GM19467 (cell line): ENCODE data around the gene SLIT3.
"Not testable (repeated sequence)": the region's sequence is repeated elsewhere in the genome, so short reads cannot be mapped to it uniquely, and the experiment has no call there.

Source experiments
- ATAC-seq: cut with Tn5 transposase; IDR thresholded peaks from one replicate; pipeline ENCODE4 v1.9.1; 2021; ENCODE audit warnings: mild to moderate bottlenecking, moderate library complexity; ENCODE audit not compliant: unreplicated experiment

SLIT3 gene

GRCh38 chr5:169151051-169151805 is 149.7 kb downstream of the SLIT3 start:
- no peak for ATAC-seq

GRCh38 chr5:169150108-169150507 is 150.8 kb downstream of the SLIT3 start:
- no peak for ATAC-seq

- ATAC-seq, result no peak
Observed at GRCh38 chr5:169149317-169149716, 151.6 kb downstream of the SLIT3 start.

- ATAC-seq, result no peak
Observed at GRCh38 chr5:169148138-169148740, 152.7 kb downstream of the SLIT3 start.

- ATAC-seq, result no peak
Observed at GRCh38 chr5:169147534-169147933, 153.4 kb downstream of the SLIT3 start.

- ATAC-seq, result no peak
Observed at GRCh38 chr5:169146158-169146557, 154.8 kb downstream of the SLIT3 start.

GRCh38 chr5:169142264-169142970 is 158.5 kb downstream of the SLIT3 start:
- ATAC-seq, result no peak

GRCh38 chr5:169140215-169140614 is 160.7 kb downstream of the SLIT3 start:
- not testable (repeated sequence) for ATAC-seq

GRCh38 chr5:169139480-169140050 is 161.4 kb downstream of the SLIT3 start:
- no peak for ATAC-seq

- ATAC-seq, result no peak
Observed at GRCh38 chr5:169133531-169133930, 167.4 kb downstream of the SLIT3 start.

GRCh38 chr5:169132302-169132660 is 168.7 kb downstream of the SLIT3 start:
- no peak for ATAC-seq

- ATAC-seq, result no peak
Observed at GRCh38 chr5:169131616-169132301, 169.2 kb downstream of the SLIT3 start.

GRCh38 chr5:169128679-169129078 is 172.3 kb downstream of the SLIT3 start:
- ATAC-seq, result no peak

- no peak for ATAC-seq
Observed at GRCh38 chr5:169127431-169127830, 173.5 kb downstream of the SLIT3 start.

GRCh38 chr5:169126481-169127021 is 174.4 kb downstream of the SLIT3 start:
- ATAC-seq, result no peak

- no peak for ATAC-seq
Observed at GRCh38 chr5:169125571-169125970, 175.4 kb downstream of the SLIT3 start.

- ATAC-seq, result no peak
Observed at GRCh38 chr5:169122951-169123350, 178.0 kb downstream of the SLIT3 start.

- ATAC-seq, result no peak
Observed at GRCh38 chr5:169121630-169122420, 179.1 kb downstream of the SLIT3 start.

GRCh38 chr5:169119288-169120048 is 181.5 kb downstream of the SLIT3 start:
- no peak for ATAC-seq
